B cell (primary cell): ENCODE measurements around the gene NTN1.

Experiments used
- EZH2 ChIP-seq: IDR thresholded peaks from 2 replicates; pipeline ENCODE4 v1.6.1; 2012; ENCODE audit warnings: borderline replicate concordance, low read depth, mild to moderate bottlenecking, moderate library complexity, low read length; ENCODE audit not compliant: insufficient read depth, poor library complexity, severe bottlenecking
- TF ChIP-seq, protein P1 (sequence below): fragments of 200-600 bp; IDR thresholded peaks from one replicate; pipeline ENCODE4 v1.8.0; 2022; ENCODE audit warnings: antibody characterized with exemption, mild to moderate bottlenecking

DNA sequence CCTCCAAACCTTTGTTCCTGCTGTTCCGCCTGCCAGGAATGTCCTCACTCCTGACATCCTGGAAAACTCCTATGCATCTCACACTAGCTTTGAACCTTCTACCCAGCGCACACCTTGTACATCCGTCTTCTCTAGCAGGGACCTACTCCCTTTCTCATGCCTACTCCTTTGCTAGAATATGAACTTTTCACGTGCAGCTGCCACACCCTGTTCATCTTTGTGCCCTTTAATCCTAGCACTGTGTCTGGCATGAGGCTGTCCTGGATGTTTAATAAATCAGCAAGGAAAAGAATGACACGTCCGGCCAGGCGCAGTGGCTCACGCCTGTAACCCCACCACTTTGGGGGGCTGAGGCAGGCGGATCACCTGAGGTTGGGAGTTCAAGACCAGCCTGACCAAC is 111.0 kb downstream of the NTN1 start:
- TF ChIP-seq, protein P1, sequence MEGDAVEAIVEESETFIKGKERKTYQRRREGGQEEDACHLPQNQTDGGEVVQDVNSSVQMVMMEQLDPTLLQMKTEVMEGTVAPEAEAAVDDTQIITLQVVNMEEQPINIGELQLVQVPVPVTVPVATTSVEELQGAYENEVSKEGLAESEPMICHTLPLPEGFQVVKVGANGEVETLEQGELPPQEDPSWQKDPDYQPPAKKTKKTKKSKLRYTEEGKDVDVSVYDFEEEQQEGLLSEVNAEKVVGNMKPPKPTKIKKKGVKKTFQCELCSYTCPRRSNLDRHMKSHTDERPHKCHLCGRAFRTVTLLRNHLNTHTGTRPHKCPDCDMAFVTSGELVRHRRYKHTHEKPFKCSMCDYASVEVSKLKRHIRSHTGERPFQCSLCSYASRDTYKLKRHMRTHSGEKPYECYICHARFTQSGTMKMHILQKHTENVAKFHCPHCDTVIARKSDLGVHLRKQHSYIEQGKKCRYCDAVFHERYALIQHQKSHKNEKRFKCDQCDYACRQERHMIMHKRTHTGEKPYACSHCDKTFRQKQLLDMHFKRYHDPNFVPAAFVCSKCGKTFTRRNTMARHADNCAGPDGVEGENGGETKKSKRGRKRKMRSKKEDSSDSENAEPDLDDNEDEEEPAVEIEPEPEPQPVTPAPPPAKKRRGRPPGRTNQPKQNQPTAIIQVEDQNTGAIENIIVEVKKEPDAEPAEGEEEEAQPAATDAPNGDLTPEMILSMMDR = no peak
- TF ChIP-seq EZH2 = no peak
